Measurements from ENCODE around the gene ZNF175.

DNA sequence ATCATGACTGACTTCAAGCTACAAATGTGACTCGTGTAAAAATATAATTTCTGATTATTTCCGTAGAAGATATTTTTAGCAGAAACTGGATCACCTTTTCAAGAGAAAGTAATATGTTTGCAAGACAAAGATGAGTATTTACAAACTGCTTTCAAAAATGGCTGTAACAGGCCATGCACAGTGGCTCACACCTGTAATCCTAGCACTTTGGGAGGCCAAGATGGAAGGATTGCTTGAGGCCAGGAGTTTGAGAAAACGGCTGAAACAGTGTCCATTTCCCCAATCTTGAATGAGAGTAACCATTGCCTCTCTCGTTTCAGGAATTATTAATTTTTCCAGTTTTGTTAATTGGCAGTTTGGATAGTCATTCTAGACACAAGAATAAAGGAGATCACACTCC is 3.5 kb upstream of the ZNF175 start:
- TF ChIP-seq, protein P1, sequence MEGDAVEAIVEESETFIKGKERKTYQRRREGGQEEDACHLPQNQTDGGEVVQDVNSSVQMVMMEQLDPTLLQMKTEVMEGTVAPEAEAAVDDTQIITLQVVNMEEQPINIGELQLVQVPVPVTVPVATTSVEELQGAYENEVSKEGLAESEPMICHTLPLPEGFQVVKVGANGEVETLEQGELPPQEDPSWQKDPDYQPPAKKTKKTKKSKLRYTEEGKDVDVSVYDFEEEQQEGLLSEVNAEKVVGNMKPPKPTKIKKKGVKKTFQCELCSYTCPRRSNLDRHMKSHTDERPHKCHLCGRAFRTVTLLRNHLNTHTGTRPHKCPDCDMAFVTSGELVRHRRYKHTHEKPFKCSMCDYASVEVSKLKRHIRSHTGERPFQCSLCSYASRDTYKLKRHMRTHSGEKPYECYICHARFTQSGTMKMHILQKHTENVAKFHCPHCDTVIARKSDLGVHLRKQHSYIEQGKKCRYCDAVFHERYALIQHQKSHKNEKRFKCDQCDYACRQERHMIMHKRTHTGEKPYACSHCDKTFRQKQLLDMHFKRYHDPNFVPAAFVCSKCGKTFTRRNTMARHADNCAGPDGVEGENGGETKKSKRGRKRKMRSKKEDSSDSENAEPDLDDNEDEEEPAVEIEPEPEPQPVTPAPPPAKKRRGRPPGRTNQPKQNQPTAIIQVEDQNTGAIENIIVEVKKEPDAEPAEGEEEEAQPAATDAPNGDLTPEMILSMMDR (IDR thresholded peaks at IDR 0.05 in 2 of 3, conservative IDR thresholded peaks at IDR 0.05 in 1 of 3; ENCODE audit: borderline replicate concordance in 1 of 3, insufficient read depth in 1 of 3, low read depth in 2 of 3, low read length in 2 of 3), result no peak
- TF ChIP-seq POLR2AphosphoS5 (IDR thresholded peaks at IDR 0.05; ENCODE audit: low read depth, low read length) (no peak), POLR2A (IDR thresholded peaks at IDR 0.05; ENCODE audit: borderline replicate concordance, extremely low read depth, insufficient read depth, insufficient read length) (no peak), EZH2 (IDR thresholded peaks at IDR 0.05) (no peak), EZH2phosphoT487 (IDR thresholded peaks at IDR 0.05; ENCODE audit: borderline replicate concordance) (no peak), SP1 (IDR thresholded peaks at IDR 0.05; ENCODE audit: low read depth) (no peak), ELF1 (IDR thresholded peaks at IDR 0.05; ENCODE audit: borderline replicate concordance, low read depth) (no peak), YY1 (IDR thresholded peaks at IDR 0.05; ENCODE audit: extremely low read depth, insufficient replicate concordance, low read depth, low read length) (no peak), RAD21 (IDR thresholded peaks at IDR 0.05; ENCODE audit: low read depth) (no peak)
- TF ChIP-seq, protein P2, sequence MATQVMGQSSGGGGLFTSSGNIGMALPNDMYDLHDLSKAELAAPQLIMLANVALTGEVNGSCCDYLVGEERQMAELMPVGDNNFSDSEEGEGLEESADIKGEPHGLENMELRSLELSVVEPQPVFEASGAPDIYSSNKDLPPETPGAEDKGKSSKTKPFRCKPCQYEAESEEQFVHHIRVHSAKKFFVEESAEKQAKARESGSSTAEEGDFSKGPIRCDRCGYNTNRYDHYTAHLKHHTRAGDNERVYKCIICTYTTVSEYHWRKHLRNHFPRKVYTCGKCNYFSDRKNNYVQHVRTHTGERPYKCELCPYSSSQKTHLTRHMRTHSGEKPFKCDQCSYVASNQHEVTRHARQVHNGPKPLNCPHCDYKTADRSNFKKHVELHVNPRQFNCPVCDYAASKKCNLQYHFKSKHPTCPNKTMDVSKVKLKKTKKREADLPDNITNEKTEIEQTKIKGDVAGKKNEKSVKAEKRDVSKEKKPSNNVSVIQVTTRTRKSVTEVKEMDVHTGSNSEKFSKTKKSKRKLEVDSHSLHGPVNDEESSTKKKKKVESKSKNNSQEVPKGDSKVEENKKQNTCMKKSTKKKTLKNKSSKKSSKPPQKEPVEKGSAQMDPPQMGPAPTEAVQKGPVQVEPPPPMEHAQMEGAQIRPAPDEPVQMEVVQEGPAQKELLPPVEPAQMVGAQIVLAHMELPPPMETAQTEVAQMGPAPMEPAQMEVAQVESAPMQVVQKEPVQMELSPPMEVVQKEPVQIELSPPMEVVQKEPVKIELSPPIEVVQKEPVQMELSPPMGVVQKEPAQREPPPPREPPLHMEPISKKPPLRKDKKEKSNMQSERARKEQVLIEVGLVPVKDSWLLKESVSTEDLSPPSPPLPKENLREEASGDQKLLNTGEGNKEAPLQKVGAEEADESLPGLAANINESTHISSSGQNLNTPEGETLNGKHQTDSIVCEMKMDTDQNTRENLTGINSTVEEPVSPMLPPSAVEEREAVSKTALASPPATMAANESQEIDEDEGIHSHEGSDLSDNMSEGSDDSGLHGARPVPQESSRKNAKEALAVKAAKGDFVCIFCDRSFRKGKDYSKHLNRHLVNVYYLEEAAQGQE (IDR thresholded peaks at IDR 0.05; ENCODE audit: low read depth), result no peak
- TF ChIP-seq, protein P3, sequence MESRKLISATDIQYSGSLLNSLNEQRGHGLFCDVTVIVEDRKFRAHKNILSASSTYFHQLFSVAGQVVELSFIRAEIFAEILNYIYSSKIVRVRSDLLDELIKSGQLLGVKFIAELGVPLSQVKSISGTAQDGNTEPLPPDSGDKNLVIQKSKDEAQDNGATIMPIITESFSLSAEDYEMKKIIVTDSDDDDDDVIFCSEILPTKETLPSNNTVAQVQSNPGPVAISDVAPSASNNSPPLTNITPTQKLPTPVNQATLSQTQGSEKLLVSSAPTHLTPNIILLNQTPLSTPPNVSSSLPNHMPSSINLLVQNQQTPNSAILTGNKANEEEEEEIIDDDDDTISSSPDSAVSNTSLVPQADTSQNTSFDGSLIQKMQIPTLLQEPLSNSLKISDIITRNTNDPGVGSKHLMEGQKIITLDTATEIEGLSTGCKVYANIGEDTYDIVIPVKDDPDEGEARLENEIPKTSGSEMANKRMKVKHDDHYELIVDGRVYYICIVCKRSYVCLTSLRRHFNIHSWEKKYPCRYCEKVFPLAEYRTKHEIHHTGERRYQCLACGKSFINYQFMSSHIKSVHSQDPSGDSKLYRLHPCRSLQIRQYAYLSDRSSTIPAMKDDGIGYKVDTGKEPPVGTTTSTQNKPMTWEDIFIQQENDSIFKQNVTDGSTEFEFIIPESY (IDR thresholded peaks at IDR 0.05; ENCODE audit: extremely low read depth, insufficient replicate concordance, low read length), result no peak
- TF ChIP-seq, protein P4, sequence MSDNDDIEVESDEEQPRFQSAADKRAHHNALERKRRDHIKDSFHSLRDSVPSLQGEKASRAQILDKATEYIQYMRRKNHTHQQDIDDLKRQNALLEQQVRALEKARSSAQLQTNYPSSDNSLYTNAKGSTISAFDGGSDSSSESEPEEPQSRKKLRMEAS (IDR thresholded peaks at IDR 0.05), result no peak

Data from HCT116 (cell line).